ENCODE results near the gene PPP4R4.

PPP4R4 gene

GRCh38 chr14:94172545-94172944, 1.6 kb upstream of the PPP4R4 start:
- no peaks in the 10 kb centered on the region for H3K27me3 ChIP-seq (ENCODE audit: insufficient read depth, low read depth, severe bottlenecking)
- H3K4me3 ChIP-seq (ENCODE audit: low read depth, low read length): no peak overlapping the region
- no peak for DNase-seq
- peaks cover 11% of the 10 kb centered on the region for H3K36me3 ChIP-seq
- H3K27ac ChIP-seq: peak overlapping the region; percentile 96
- TF ChIP-seq, protein P1, sequence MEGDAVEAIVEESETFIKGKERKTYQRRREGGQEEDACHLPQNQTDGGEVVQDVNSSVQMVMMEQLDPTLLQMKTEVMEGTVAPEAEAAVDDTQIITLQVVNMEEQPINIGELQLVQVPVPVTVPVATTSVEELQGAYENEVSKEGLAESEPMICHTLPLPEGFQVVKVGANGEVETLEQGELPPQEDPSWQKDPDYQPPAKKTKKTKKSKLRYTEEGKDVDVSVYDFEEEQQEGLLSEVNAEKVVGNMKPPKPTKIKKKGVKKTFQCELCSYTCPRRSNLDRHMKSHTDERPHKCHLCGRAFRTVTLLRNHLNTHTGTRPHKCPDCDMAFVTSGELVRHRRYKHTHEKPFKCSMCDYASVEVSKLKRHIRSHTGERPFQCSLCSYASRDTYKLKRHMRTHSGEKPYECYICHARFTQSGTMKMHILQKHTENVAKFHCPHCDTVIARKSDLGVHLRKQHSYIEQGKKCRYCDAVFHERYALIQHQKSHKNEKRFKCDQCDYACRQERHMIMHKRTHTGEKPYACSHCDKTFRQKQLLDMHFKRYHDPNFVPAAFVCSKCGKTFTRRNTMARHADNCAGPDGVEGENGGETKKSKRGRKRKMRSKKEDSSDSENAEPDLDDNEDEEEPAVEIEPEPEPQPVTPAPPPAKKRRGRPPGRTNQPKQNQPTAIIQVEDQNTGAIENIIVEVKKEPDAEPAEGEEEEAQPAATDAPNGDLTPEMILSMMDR (IDR thresholded peaks at IDR 0.05; ENCODE audit: low read depth, low read length): no peak
- no peaks in the 10 kb centered on the region for H3K9me3 ChIP-seq (ENCODE audit: severe bottlenecking)

DNA sequence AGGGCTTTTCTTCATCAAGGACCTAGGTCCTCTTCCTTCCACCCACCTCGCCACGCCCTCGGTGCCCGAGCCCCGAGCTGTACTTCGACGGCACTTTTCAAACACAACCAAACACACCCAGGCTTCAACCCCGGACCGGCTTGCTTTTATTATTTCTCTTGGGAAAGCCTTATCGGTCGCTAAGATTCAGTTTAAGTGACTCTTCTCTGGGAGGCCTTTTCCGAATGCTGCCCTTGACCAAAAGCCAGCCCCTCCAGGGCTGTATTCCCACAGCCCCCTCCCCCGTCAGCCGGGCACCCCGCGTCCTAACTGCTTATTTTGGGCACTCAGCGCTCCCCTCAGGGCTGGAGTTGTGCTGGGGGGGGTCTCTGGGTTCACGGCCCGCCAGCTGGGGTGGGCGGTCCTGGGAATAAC, 644 bp upstream of the PPP4R4 start:
- H3K27ac ChIP-seq: peak overlapping the region; percentile 96
- H3K36me3 ChIP-seq: peaks cover 13% of the 10 kb centered on the region
- TF ChIP-seq, protein P1 (IDR thresholded peaks at IDR 0.05; ENCODE audit: low read depth, low read length): no peak
- H3K27me3 ChIP-seq (ENCODE audit: insufficient read depth, low read depth, severe bottlenecking): no peaks in the 10 kb centered on the region
- H3K4me3 ChIP-seq (ENCODE audit: low read depth, low read length): peak overlapping the region; percentile 73
- no peaks in the 10 kb centered on the region for H3K9me3 ChIP-seq (ENCODE audit: severe bottlenecking)
- DNase-seq: peak; percentile 47

- peaks cover 16% of the 10 kb centered on the region for H3K36me3 ChIP-seq
- DNase-seq: no peak
- peak overlapping the region; percentile 82 for H3K27ac ChIP-seq
- peak overlapping the region; percentile 56 for H3K4me3 ChIP-seq (ENCODE audit: low read depth, low read length)
- H3K27me3 ChIP-seq (ENCODE audit: insufficient read depth, low read depth, severe bottlenecking): no peaks in the 10 kb centered on the region
- no peaks in the 10 kb centered on the region for H3K9me3 ChIP-seq (ENCODE audit: severe bottlenecking)
- TF ChIP-seq, protein P1 (IDR thresholded peaks at IDR 0.05; ENCODE audit: low read depth, low read length): no peak
Observed at GRCh38 chr14:94174604-94175010, 485 bp downstream of the PPP4R4 start.

- Histone ChIP-seq H3K27me3 (ENCODE audit: insufficient read depth, low read depth, severe bottlenecking) (no peaks in the 10 kb centered on the region), H3K27ac (peak overlapping the region; percentile 82), H3K4me3 (ENCODE audit: low read depth, low read length) (peak overlapping the region; percentile 56)
Observed at GRCh38 chr14:94175011-94175745, 1.1 kb downstream of the PPP4R4 start.

GRCh38 chr14:94175747-94176146, 1.6 kb downstream of the PPP4R4 start:
- peak overlapping the region; percentile 56 for H3K4me3 ChIP-seq (ENCODE audit: low read depth, low read length)
- no peak for DNase-seq
- H3K36me3 ChIP-seq: peaks cover 16% of the 10 kb centered on the region
- TF ChIP-seq, protein P1 (IDR thresholded peaks at IDR 0.05; ENCODE audit: low read depth, low read length): no peak
- no peaks in the 10 kb centered on the region for H3K9me3 ChIP-seq (ENCODE audit: severe bottlenecking)
- peak overlapping the region; percentile 82 for H3K27ac ChIP-seq
- no peaks in the 10 kb centered on the region for H3K27me3 ChIP-seq (ENCODE audit: insufficient read depth, low read depth, severe bottlenecking)

More at GRCh38 chr14:94175011-94175745, 1.1 kb downstream of the PPP4R4 start:
- H3K9me3 ChIP-seq (ENCODE audit: severe bottlenecking): no peaks in the 10 kb centered on the region
- peak; percentile 41 for DNase-seq
- peaks cover 16% of the 10 kb centered on the region for H3K36me3 ChIP-seq
- TF ChIP-seq, protein P1 (IDR thresholded peaks at IDR 0.05; ENCODE audit: low read depth, low read length): no peak
